Measurements from ENCODE around the gene ACAD10.
A peak's percentile ranks its signal among the peaks of the same experiment; 100 is the strongest.
"Not testable (repeated sequence)": the region's sequence is repeated elsewhere in the genome, so short reads cannot be mapped to it uniquely, and the experiment has no call there.

The ACAD10 gene

DNA sequence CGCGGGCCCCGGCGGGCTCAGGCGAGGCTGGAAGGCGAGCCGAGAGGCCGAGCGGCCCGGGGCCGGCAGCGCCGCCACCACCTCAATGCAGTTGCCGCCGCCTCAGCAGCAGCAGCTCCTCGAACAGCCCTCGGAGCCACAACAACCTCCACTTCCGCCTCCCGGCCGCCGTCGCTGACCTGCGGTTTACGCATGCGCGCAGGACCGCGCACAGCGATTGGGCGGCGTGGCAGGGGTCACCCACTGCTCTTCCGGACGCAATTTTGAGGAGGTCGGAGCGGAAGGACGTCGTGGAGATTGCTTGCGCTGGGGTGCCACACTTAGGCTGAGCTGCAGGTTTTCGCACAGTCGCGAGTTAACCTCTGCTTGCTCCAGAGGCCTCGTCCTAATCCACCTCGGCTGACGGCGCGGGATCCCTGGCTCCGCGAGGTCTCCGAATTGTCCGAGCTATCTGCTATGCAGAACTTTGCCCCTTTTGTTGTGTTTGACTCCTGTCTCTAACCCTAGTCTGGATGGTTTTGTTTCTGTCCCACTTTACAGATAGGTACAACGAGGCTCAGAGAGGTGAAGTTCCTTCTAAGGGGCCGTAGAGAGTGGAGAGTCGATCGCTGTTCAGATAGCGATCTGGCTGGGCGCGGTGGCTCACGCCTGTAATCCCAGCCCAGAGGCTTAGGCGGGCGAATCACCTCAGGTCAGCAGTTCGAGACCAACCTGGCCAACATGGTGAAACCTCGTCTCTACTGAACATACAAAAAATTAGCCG lies at the start of gene ACAD10, which contains the start of gene BRAP:
Gene ACAD10 (plus strand): TSS at position 243 of the 763 bp plus-strand sequence. CDS start 6,657 bp downstream, outside the sequence.
Gene BRAP (minus strand): TSS at position 146 of the 763 bp plus-strand sequence. CDS start 164 bp downstream, outside the sequence.
- DNase-seq (ENCODE audit: extremely low read depth in 1 of 2, low read depth in 1 of 2) = peak; percentile 82 to 86

DNA sequence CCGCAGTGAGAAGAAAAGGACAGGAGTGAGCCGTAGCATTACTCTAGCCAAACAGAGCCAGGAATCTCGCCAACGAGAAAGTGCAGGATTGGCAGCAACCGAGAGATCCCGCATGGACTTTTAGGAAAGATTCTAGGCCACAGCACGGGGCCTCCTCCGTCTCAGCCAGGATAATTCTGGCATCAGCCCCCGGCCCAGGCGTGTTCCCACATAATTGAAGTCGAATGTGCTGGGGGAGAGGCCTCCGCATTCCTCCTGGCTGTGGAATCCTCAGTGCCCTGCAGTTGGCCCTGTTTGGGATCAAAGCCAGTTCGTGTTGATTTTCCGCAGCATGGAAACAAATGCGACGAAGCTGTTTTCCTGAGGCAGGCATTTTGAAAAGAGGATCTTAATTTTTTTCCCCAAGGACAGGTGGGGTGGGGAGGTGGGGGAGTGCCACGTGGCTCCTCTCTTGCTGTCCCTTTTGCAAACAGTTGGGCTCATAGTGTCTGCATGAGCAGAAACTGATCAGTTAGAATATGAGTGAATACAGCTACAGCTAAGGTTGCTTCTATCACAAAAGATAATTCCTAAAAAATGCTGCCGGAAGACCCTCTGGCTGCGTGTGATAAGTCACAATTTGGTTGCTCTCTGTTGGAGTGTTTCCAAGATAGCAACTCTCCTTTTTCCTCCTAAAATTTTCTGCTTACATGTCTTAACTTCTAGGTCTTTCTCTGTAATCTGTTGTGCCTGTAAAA lies 49.5 kb upstream of the ACAD10 start:
- DNase-seq (ENCODE audit: extremely low read depth in 1 of 2, low read depth in 1 of 2) = no peak

GRCh38 chr12:111638556-111638955 lies 47.3 kb upstream of the ACAD10 start:
- DNase-seq (ENCODE audit: extremely low read depth in 1 of 2, low read depth in 1 of 2) = no peak

- DNase-seq (ENCODE audit: extremely low read depth in 1 of 2, low read depth in 1 of 2) = no peak
These were observed 45.3 kb upstream of the ACAD10 start for GRCh38 chr12:111640506-111640905.

- DNase-seq (ENCODE audit: extremely low read depth in 1 of 2, low read depth in 1 of 2) = no peak
These were observed 43.0 kb upstream of the ACAD10 start for GRCh38 chr12:111642681-111643426.

DNA sequence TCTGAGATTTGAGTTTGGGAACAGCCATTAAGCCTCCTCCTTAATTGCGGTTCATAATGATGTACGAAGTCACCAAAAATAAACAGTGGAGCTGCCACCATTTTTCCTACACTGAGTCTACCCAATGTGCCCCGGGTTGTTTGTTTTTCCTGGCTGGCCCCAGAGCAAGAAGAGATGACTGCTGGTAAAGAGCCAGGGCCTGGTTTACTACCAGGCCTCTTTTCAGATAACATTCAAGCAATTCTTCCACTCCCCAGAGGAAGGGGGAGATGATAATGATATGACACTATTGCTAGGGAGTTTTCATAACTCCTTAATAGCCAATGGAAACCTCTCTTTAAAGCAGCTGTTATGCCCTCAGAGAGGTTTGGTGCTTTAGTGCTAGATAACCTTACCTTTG lies 42.4 kb upstream of the ACAD10 start:
- DNase-seq (ENCODE audit: extremely low read depth in 1 of 2, low read depth in 1 of 2) = no peak

- no peak for DNase-seq (ENCODE audit: extremely low read depth in 1 of 2, low read depth in 1 of 2)
These were observed 40.4 kb upstream of the ACAD10 start for GRCh38 chr12:111645433-111645832.

DNA sequence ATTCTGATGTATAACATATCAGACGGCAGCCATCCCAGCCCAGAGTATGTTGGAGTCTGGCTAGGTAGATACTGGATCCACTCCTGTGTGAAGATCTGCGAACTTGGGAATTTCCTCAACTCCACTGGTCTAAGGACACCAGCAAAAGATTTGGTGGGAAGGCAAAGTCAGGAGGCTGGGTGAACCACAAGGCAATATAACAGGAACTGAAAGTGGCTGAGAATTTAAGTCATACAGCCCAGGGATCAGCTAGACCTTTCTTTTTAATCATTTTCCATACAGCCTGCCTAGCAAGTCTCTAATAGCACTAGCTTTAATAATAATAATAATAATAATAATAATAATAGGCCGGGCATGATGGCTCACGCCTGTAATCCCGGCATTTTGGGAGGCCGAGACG lies 34.9 kb upstream of the ACAD10 start:
- no peak for DNase-seq (ENCODE audit: extremely low read depth in 1 of 2, low read depth in 1 of 2)

- not testable (repeated sequence) for DNase-seq (ENCODE audit: extremely low read depth in 1 of 2, low read depth in 1 of 2)
These were observed 33.3 kb upstream of the ACAD10 start for GRCh38 chr12:111652530-111652929.

DNA sequence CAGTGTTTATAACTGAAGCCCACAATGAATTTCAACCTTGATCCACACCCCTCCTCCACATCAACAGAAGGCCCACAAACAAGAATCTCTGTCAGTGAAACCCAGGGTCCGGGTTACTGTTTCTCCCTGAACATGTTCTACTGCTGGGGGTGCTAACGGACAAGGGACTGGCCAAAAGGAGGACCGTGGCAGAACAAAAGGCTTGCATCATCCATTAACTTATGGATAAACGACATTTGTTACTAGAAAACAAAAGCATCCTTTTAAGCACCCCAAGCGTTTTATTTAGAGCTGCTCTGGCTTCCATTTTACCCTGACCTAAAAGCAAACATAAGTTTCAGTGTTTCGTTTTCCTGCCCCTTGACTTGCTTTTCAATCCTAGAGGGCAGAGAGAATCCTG lies 32.3 kb upstream of the ACAD10 start:
- DNase-seq (ENCODE audit: extremely low read depth in 1 of 2, low read depth in 1 of 2) = no peak

GRCh38 chr12:111655356-111655755 lies 30.5 kb upstream of the ACAD10 start:
- DNase-seq (ENCODE audit: extremely low read depth in 1 of 2, low read depth in 1 of 2) = no peak

GRCh38 chr12:111656016-111656415 lies 29.8 kb upstream of the ACAD10 start:
- no peak for DNase-seq (ENCODE audit: extremely low read depth in 1 of 2, low read depth in 1 of 2)

- DNase-seq (ENCODE audit: extremely low read depth in 1 of 2, low read depth in 1 of 2) = no peak
These were observed 21.4 kb upstream of the ACAD10 start for GRCh38 chr12:111664499-111664898.

GRCh38 chr12:111664961-111665865 lies 20.6 kb upstream of the ACAD10 start:
- no peak for DNase-seq (ENCODE audit: extremely low read depth in 1 of 2, low read depth in 1 of 2)

DNA sequence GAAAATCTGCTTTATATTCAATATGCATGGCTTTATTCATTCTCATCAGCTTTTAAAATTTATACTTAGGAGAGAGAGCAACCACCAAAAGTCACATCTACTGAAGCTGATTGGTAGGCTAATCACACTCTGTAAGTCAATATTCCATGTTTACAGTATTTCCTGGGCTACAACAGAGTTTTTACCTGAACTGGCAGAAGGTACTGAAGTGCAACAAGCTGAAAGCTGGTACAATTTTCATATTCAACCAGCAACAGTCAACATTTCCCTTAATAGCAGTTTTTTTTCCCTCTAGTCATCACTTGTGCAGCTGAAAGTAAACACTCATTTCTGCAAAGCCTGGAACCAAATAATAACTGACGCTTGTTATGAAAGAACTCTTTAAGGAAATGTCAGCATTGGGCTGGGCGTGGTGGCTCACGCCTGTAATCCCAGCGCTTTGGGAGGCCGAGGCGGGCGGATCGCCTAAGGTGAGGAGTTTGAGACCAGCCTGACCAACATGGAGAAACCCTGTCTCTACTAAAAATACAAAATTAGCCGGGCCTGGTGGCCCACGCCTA lies 13.0 kb upstream of the ACAD10 start:
- no peak for DNase-seq (ENCODE audit: extremely low read depth in 1 of 2, low read depth in 1 of 2)

DNA sequence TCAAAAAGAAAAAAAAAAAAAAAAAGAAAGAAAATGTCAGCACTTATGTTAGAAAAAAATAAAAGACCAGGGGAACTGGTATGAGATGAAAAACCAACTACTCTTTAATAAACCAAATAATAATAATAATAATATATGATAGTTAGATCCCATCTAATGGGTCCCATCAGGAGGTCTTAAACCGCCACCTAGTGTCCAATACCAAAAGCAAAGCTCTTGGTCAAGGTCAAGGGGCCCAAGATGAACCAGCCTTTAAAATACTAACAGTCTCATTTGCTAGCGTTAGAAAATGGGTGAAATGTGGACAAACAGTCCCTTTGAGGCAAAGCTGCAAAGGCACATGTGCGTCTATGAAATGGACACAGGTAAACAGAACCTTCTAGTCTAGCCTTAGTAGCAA lies 12.3 kb upstream of the ACAD10 start:
- no peak for DNase-seq (ENCODE audit: extremely low read depth in 1 of 2, low read depth in 1 of 2)

DNA sequence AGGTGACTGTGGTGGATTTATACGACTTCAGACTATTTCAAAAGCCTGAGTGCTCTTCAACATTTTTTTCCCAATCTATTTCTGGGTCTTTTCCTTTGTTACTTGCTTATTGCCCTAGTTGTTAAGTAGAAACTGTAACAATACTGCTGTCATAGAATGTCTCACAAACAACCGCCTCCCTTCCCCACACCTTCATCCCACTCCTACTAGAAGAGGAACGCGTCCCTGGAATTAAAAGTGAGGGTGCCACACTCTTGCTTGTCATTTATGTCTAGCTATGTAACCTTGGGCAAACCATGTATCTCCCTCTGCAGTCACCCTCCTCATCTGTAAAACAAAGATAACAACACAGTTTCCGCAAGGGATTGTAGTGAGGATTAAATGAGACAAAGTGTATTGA lies 8.7 kb upstream of the ACAD10 start:
- no peak for DNase-seq (ENCODE audit: extremely low read depth in 1 of 2, low read depth in 1 of 2)

DNA sequence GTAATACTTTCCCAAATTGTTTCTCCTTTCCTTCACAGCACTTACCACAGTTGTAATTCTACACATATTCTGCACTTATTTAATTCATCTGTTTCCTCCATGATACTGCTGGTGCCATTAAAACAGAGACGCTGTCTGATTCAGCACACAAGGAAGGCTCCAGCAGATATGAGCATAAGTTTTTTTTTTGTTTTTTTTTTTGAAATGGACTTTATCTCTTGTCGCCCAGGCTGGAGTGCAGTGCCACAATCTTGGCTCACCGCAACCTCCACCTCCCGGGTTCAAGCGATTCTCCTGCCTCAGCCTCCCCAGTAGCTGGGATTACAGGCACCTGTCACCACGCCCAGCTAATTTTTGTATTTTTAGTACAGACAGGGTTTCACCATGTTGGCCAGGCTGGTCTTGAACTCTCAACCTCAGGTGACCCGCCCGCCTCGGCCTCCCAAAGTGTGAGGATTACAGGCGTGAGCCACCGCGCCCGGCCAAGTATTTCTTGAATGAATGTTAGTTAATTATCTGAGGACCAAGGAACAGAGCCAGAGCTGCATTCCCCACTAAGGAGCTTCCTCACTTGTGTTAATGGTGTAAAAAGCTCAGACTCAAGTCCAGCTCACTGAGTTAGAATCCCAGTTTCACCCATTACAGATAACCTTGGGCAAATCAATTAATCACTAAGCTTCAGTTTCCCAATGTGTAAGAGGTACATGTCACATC lies 1.2 kb upstream of the ACAD10 start:
- DNase-seq (ENCODE audit: extremely low read depth in 1 of 2, low read depth in 1 of 2) = not testable (repeated sequence)

- no peak for DNase-seq (ENCODE audit: extremely low read depth in 1 of 2, low read depth in 1 of 2)
These were observed 487 bp upstream of the ACAD10 start for GRCh38 chr12:111685322-111685810.
